Measurements from ENCODE around the gene KRT36.

KRT36 gene

DNA sequence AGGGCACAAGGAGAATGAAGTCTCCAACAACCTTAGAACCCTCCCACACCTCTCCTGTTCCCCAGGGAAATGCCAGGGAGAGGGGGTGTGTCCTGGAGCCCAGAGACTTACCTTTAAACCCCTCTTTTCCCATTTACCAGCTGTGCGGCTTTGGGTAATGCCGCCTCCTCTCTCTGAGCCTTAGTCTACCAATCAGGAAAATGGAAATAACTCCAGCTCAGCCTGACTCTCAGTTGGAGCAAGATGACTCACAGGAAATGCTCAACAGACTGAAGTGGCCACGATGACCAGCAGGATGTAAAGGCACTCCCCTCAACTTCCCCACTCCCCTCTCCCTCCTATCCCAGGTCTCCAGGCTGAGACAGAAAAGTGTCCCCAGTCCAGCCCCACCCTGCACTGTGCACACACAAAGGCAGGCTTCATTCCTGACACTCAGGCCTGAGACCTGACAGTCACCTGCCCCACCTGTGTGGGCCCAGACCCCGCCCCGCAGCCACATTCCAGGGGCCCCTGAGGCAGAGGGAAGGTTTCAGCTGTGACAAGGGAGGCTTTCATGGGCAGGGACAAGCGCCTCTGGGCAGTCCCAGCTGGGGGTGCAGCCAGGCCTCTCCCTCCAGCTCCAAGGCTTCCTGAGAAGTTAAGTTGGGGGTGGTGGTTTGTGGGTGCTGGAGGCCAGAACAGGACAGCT lies 32.0 kb upstream of the KRT36 start:
- DNase-seq: no peak

DNA sequence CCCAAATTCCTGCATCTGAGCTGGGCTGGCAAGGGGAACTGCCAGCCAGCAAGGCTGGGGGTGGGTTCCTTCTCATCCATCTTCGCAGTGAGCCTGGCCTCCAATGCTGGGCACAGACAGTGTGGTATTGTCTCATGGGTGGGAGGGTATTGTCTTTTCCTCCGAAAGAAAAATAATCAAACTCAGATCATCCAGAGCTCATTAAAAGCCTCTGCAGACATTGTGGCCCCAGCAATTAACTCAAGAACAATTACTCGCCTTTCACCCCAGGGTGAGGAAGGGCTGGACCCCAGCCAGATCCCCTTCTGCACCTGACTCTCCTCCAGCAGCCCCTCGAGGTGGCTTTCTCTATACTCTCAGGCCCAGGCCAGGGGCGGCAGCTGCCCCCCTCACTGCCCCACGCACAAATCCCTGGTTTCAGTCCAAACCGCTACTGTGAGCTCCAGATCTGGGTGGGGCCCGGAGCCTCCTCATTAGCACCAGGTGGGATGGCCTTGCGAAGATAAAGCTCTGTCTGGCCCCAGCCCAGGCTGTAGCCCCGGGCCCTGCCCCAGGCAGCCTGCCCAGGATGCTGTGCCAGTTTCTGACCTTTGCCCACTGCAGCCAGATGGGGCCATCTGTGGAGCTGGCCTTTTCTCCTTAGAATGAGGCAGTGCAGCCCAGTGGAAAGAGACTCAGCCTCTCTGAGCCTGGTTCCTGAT lies 31.3 kb upstream of the KRT36 start:
- DNase-seq: no peak

DNA sequence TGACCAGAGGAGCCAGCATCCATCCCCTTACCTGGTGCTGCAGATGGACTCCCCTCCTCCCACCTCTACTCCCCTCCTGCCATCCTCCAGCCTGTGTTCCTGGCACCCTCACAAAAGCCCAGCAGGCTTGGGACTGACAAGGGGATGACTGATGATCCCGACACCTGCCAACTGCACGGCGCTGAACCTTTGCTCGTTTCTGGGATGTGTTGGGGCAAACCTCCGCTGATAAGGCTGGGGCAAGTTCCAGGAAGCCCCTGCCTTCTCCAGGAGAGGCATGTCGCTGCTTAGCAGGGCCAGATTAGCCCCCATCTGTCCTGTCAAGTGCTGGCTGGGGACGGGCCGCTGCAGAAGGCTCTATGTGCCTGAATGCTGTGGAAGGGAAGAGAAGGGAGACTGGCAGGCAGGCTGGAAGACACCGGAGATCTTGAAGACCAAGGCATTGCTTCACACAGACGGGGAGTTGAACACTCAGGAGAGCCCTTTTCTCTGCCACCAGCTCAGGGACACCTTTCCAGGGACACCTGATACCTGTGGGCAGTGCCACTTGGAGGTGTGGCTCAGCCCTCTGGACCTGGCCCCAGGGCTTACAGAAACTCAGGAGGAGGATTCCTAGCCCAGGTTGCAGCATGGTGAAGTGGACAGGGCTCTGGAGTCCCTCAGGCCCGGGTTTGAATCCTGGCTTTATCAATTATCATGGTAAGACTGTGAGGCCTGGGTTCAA lies 30.0 kb upstream of the KRT36 start:
- no peak for DNase-seq

DNA sequence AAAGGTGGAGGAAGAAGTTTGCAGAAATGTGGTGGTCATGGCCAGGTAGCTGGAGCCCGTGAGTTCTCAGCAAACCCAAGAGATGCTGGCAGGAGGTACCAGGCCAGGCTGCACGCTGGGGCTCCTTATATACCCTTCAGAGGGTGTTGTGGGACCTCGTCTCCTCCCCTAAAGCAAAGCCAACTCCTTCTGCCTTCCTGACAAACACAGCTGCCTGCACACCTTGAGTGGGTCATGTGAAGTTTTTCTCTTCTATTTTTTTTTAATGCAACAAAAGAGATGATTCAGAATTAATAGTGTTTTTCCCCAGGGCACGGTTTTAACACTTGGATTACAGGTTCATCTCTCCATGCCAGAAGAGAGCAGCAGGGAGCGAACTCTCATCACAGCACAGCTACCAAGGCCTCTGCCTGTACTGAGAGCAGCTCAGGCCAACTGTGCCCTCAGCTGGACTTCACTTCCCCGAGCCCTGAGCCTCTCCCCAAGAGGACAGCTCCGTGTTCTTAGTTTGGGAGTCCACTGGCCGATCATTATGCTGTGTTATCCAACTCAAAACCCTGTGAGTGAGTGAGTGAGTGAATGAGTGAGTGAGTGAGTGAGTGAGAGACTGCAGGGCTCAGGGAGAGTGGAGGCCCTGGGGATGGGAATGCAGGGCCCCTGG lies 29.2 kb upstream of the KRT36 start, which contains the start of gene KRT15:
TSS of gene KRT15 (minus strand) at position 102 of the 661 bp plus-strand sequence. CDS start at position 39, 63 bp downstream.
- DNase-seq: no peak

DNA sequence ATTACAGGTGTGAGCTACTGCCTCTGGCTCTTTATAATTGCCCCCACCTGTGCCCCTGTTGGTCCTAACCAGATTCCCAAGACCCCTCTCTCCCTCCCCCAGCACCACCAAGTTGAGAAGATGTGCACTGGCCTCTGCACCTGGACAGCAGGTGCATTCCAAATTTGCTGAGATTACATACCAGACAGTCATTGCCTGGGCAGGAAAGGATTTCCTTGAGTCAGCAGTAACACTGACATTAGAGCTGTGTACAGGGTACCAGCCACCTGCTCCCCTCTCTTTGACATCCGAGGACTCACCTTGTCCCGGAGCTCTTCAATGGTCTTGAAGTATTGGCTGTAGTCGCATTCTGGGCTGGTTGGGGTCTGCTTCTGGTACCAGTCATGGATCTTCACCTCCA lies 28.3 kb upstream of the KRT36 start:
- no peak for DNase-seq

DNA sequence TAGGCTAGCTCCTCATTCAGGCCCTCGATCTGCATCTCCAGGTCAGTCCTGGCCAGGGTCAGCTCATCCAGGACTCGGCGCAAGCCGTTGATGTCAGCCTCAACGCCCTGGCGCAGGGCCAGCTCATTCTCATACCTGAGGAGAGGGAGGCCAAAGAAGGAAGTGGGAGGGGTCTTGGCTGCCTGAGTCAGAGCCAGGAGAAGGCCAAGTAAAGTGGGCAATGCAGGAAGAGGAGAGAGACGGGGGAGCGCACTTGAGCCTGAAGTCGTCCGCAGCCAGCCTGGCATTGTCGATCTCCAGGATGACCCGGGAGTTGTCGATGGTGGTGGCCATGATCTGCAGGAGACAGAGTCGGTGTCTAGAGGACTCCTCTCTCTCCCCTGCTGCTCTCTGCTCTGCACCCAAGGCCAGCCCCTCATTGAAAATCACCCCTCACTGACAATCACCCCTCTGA lies 27.1 kb upstream of the KRT36 start:
- no peak for DNase-seq

DNA sequence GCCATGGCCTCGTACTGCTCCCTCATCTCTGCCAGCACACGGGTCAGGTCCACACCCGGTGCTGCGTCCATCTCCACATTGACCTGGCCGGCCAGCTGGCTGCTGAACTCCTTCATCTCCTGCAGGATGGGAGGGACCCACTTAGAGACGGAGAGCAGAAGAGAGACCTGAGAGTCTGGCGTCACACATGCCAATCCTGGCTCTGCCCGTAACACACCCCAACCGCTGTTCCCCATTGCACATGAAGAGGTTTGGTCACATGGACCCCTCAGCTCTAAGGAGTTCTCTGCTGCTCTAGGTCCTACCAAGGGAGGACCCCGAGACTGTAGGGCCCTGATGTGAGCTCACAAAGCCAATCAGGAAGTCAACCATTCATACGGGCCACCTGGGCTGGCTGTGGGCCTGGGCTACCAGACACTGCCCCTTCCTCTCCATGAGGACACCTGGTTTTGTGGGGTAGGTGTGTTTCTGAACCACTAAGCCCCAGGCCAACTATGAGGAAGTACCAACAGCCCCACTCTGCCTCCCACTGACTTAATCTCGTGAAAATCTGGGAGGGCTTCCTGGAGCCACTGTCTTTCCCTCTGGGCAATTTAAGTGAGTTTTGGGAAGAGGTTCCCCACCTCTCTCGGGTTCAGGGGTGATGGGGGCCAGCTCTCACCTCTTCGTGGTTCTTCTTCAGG lies 26.6 kb upstream of the KRT36 start:
- DNase-seq: no peak

DNA sequence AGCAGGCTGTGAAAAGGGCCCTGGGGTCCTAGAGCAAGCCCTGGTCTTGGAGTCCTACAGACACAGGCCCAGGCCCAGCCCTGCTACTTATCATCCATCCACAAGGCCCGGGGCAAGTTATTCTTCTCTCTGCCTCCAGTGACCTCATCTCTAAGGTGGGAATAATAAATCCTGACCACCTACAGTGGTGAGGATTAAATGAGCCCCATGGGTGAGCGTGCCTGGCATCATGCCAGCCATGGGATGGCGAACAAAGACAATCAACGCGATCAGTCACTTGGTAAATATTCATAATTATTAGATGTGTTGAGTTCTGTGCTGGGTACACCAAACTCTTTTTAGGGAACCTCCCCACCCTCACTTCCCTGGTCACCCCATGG lies 23.4 kb upstream of the KRT36 start:
- DNase-seq: no peak

DNA sequence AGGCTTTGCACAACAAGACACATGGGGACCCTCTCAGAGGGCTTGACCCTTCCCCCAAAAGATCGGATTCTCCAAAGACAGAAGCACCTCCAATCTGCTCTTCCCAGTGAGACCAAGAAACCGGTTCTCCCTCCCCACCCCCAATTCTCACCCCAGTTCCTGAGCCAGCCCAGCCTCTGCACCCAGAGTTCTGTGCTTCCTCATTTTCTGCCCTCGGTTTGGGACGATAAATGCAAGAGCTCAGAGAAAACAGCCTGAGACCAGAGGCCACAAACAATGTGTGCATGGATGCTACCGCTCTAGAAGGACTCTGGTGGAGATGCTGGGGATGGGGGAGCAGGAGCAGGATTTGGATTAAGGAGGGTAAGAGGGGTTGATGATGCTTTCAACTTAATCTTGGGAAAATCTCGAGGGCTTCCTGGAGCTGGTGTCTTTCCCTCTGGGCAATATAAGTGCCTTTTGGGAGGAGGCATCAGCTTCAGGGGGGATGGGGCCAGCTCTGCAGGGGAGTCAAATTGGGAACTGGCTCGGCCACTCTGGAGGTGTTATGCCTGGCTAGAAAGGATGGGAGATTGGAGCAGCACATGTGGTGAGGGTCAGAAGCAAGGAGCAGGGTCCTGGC lies 22.9 kb upstream of the KRT36 start:
- DNase-seq: no peak

DNA sequence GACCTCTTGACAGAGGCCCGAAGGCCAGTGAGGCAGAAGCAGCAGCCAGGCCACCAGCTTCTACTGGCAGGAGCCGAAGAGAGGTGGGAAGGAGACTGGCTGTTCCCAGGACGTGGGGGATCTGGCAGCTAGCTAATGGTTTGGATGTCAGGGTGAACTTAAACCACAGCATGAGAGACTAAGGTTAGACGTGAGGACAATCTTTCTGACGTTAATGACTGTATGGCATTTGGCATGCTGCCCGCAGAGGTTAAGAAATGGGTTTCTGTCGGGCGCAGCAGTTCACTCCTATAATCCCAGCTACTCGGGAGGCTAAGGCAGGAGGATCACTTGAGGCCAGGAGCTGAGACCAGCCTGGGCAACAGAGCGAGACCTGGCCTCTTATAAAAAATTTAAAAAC lies 22.0 kb upstream of the KRT36 start:
- DNase-seq: no peak

DNA sequence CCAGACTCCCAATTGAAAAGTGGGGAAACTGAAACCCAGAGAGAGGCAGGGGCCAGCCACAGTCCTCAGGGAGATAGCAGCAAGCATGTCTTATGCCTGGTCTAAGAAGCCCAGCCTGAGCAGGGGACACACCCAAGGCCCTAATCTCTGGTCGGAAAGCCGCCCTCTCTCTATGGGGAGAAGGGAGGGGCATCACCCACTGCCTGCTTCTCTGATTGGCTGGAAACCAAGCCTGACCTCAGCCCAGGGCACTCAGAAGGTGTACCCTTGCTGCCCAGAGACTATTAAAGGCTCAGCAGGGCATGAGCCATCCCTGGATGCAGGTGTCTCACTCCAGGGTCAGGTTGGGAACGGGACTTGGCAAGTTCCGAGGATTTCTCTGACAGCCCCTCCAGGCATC lies 21.4 kb upstream of the KRT36 start:
- no peak for DNase-seq

DNA sequence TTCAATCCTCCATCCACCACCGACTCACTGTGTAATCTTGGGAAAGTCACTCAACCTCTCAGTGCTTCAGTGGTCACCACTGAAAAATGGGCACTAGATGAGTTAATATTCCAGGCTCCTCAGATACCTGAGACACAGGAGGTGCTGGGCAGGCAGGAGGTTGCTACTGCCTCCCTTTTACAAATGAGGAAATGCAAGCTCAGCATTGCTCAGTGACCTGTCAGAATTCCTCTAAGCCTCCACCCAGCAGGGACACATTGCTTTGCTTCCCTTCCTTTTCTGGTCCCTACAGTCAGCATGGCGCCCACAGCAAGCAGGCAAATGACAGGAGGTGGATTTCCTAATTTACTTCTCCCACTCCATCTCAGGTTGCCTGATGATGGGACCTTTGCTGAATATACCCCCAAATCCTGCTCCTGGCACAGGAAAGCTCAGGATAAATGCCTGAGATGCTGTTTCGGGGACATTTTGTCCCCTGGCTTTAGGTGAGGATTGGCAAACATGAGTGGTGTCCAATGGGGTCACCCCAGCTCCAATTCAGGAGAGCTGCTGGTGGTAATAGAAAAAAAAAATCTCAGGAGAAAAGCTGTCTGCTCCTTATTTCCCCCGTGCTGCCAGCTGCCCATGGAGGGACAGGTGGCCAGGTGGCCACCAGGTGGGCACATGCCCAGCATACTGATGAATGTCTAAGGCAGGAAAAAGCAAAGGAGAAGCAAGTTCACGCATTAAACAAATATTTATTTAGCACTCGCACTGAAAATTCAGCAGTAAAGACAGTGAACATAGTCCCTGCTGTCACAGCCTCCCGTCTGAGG lies 20.7 kb upstream of the KRT36 start:
- no peak for DNase-seq

DNA sequence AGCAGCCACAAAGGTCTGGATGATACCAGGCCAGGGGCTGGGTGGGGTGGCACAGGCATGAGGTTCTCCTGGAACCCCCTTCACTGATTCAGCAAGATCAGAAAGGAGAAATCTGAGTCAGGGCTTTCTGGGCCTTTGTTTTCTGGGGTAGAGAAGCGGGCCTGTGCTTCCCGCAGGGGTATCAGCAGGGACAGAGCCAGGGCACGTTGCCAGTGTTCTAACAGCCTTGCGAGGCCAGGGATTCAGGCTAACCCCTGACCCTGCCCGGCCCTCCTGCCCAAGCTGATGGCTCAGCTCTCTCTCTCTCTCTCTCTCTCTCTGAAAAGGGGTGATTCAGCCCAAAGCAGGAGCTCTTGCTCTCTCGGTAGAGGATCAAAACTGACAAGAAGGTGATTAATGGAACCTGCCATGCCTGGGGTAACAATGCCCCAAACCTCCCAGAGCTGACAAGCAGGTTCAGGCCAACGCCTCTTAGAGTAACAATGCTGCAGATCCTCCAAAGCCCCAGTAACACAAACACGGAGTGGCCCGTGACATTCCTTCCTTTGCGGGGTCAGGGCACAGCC lies 17.7 kb upstream of the KRT36 start:
- DNase-seq: no peak

DNA sequence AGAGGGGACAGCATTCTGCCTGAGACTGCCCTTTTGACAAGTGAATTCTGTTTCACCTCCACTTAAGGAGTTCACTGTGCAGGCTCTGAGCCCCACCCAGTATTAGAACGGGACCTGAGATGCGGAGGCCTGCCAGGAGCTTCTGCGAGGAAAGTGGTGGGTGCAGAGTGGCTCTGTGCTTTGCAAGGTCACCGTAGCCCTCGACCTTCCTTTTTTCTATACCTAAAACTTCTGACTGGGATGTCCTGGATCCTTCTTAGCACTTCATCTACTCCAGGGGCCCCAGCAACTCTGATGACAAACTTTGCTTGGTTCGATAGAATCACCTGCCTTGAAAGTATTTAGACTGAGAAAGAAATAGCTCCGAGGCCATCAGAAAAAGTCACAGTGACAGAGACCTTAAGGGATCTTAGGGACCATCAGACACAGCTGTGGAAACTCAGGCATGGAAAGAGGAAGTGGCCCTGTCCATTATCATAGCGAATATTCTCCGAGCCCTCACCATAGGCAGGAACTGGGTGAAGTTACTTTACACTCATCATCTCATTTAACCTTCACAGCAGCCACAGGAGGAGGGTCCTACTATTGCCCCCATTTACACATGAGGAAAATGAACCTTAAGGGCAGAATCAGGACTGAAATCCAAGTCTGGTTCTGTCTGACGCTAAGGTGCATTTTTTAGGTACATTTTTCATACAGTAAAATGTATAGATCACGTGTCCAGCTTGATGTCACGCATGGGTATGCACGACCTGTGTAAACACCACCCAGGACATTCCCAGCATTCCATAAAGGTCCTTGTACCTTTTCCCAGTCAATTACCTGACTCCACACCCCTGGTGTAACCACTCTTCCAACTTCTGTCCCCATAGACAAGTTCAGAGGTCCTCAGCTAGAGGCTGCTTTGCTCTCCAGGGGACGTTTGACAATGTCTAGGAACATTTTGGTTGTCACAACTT lies 16.4 kb upstream of the KRT36 start:
- DNase-seq: no peak

DNA sequence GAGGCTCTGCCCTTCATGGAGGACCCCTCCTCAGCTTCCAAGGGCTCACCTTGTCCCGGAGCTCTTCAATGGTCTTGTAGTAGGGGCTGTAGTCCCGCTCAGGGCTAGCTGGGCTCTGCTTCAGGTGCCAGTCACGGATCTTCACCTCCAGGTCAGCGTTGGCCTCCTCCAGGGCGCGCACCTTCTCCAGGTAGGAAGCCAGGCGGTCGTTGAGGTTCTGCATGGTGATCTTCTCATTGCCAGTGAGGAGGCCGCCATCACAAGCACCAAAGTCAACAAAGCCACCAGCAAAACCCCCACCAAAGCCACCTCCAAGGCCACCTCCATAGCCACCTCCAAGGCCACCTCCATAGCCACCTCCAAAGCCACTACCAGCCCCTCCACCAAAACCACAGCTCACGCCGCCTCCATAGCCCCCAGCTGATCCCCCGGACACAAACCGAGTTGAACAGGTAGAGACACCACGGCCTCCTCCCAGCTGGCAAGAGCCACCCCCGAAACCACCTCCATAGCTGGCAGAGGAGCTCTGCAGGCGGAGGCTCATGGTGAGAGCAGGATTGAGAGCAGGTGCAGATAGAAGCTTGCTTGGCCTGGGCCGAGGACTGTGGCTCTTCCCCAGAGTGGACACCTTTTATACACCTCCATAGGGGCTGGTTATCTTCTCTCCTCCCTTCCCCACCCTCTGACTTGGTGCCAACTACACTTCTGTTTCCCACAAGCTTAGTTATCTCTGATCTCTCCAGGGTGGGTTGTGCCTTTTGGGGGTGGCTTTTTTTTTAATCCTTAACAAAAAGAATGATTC lies 15.5 kb upstream of the KRT36 start, which contains the start of gene KRT13:
TSS of gene KRT13 (minus strand) at position 606 of the 802 bp plus-strand sequence. CDS start at position 544, 62 bp downstream.
- DNase-seq: no peak

DNA sequence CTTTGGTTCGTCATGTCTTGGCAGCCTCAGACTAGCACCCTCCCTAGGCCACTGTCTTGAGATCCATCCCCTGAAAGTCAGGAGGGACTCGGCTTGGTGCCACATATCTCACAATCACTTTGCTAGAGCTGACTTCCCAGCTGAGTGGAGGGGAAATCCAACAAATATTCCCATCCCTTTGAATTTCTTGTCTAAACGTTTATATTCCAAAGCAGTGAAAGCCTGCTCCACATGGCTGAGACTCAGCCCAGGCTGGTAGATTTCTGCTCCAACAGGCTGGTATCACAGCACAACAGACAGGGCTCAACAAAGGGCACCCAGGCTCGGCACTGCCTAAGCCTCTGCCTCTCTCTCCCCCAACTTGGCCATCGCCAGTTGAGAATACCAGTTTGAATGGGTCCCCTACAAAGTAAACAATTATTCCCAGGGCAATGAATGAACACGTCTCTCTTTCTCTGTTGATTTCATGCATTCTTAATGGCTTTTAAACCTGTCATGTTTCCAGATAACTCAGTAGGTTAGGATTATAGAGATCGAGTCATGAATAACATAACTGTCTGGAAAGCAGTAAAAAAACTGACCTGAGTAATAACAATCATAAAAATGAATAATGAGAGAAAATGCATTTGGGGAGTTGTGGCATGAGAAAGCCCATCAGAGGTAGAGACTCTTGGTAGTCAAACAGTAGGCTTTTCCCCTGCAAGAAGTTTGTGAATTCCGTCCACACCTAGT lies 14.7 kb upstream of the KRT36 start:
- DNase-seq: no peak

DNA sequence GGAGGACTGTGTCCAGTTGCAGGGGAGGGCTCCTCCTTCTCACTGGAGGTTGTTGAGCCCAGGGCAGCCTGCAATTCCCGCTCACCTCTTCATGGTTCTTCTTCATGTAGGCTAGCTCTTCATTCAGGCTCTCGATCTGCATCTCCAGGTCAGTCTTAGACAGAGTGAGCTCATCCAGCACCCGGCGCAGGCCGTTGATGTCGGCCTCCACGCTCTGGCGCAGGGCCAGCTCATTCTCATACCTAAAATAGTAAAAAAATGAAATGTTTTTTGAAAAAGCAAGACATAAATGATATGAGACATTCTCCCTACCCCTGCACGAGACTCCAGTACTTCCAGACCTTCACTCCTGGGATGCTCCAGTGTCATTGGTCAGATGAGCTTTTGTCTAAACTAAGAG lies 13.5 kb upstream of the KRT36 start:
- DNase-seq: no peak

Data from activated CD8-positive, alpha-beta memory T cell treated with anti-CD3 and anti-CD28 coated beads, Interleukin-2, amount 50 U/mL, for 4 hours (primary cell).